NCI-H187 (cell line): ENCODE results near the gene CDYL2.

Source experiments
- DNase-seq, 2 experiments: peaks; one replicate each; lab custom pipeline; 2025; lab: John Stamatoyannopoulos, UW

Gene CDYL2

GRCh38 chr16:80705596-80705995 is 98.8 kb downstream of the CDYL2 start:
- DNase-seq, result no peak

- no peak for DNase-seq
Measured at GRCh38 chr16:80704751-80705505, 99.5 kb downstream of the CDYL2 start.

- no peak for DNase-seq
Measured at GRCh38 chr16:80703131-80704071, 101.0 kb downstream of the CDYL2 start.

- no peak for DNase-seq
Measured at GRCh38 chr16:80702696-80703095, 101.7 kb downstream of the CDYL2 start.

- DNase-seq, result no peak
Measured at GRCh38 chr16:80700558-80700957, 103.8 kb downstream of the CDYL2 start.

GRCh38 chr16:80695020-80695419 is 109.4 kb downstream of the CDYL2 start:
- no peak for DNase-seq

- DNase-seq, result no peak
Measured at GRCh38 chr16:80693553-80693952, 110.8 kb downstream of the CDYL2 start.

GRCh38 chr16:80692270-80692669 is 112.1 kb downstream of the CDYL2 start:
- no peak for DNase-seq

GRCh38 chr16:80691111-80691741 is 113.2 kb downstream of the CDYL2 start:
- no peak for DNase-seq

GRCh38 chr16:80689487-80689886 is 114.9 kb downstream of the CDYL2 start:
- no peak for DNase-seq

GRCh38 chr16:80687606-80688005 is 116.8 kb downstream of the CDYL2 start:
- DNase-seq, result no peak

GRCh38 chr16:80684906-80685305 is 119.5 kb downstream of the CDYL2 start:
- DNase-seq, result no peak

GRCh38 chr16:80684136-80684765 is 120.1 kb downstream of the CDYL2 start:
- DNase-seq, result no peak

GRCh38 chr16:80683646-80684045 is 120.8 kb downstream of the CDYL2 start:
- DNase-seq, result no peak

- DNase-seq, result no peak
Measured at GRCh38 chr16:80682421-80683070, 121.9 kb downstream of the CDYL2 start.

GRCh38 chr16:80681436-80681835 is 123.0 kb downstream of the CDYL2 start:
- no peak for DNase-seq

GRCh38 chr16:80680839-80681238 is 123.6 kb downstream of the CDYL2 start:
- no peak for DNase-seq

- no peak for DNase-seq
Measured at GRCh38 chr16:80680046-80680445, 124.4 kb downstream of the CDYL2 start.

- no peak for DNase-seq
Measured at GRCh38 chr16:80674884-80675283, 129.5 kb downstream of the CDYL2 start.

- DNase-seq, result no peak
Measured at GRCh38 chr16:80672379-80672778, 132.0 kb downstream of the CDYL2 start.

GRCh38 chr16:80671281-80671849 is 133.0 kb downstream of the CDYL2 start:
- no peak for DNase-seq
